ENCODE results near the gene MRPS33.
"Not testable (repeated sequence)": the region's sequence is repeated elsewhere in the genome, so short reads cannot be mapped to it uniquely, and the experiment has no call there.

The MRPS33 gene

DNA sequence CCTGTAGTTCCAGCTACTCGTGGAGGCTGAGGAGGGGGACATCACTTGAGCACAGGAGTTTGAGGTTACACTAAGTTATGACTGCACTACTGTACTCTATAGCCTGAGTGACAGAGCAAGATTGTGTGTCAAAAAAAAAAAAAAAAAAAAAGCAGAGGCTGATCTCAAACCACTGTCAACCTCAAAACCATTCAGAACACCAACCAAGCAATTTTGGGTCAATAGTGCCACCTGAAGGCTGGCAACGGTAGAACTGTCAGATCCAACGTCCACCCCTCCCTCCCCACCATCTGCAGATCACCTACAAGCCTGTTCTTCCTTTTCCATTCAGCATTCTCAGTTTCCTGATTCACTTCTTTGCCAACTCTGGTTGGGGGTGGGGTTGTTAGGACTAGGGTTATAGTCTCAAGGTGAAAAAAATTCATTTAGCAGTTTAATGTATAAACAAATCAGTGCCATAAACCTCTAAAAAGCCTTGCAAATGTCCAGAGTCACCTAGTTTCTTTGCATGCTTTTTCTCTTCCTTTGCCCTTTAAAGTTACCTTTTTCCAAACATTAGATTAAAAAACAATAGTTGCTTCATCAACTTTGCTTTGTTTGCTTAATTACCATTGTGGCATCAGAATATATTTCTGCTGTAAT is 2.6 kb downstream of the MRPS33 start:
- DNase-seq (ENCODE audit: low read depth in 2 of 2), result peak; percentile 21 to 23

DNA sequence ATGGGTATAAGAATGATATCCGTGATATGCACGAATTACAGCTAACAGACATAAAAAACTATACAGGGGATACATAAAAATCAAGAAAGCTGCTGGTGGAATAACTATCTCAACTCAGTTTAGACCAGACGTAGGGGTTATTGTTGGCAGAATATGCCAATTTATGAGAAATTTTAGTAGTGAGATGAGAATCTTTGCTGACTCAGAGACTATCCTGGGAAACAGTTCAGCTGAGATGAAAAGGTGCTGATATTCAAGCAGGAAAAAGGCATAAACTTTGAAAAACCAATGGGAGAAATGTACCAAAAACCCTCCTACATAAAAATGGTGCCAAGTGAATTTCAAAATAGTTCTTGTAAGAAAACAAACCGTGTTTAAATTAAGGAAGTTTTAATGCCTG is 3.3 kb downstream of the MRPS33 start:
- no peak for DNase-seq (ENCODE audit: low read depth in 2 of 2)

DNA sequence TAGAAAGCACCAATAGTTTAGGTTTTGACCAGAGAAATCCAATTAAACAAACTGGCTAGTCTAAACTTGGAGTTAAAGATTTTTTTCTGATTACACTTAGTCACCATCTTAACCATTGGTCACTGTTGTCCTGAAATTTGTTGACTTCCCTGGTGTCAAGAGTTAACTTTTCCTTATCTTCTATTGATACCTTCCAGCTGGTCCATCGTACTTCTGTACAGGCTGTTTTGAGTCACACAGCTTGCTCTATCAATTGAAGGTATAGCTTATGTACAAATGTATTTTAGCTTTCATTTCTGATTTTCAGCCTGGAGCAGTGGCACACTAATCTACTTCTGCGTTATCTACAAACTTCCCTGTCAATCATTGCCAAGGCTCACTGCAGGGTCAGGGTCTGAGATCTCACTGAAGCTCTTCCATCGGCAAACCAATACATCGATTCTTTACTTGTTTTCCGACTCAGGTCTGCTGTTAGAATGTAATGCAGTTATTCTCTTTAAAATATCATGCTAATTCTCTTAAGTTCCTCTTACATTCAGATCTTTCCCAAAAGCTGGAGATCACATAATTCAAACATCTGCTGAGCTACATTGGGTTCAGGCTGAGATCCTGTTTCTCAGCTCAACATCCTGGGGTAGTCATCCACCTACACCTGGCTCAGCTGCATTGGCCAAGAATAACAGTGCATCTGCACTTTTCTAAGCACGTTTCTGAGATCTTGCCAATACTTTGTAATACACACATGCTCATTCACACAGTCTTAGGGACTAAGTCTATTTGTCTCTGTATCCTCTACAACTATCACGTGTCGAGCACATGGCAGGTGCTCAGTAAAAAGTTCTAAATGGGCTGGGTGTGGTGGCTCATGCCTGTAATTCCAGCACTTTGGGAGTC is 11.3 kb downstream of the MRPS33 start:
- no peak for DNase-seq (ENCODE audit: low read depth in 2 of 2)

DNA sequence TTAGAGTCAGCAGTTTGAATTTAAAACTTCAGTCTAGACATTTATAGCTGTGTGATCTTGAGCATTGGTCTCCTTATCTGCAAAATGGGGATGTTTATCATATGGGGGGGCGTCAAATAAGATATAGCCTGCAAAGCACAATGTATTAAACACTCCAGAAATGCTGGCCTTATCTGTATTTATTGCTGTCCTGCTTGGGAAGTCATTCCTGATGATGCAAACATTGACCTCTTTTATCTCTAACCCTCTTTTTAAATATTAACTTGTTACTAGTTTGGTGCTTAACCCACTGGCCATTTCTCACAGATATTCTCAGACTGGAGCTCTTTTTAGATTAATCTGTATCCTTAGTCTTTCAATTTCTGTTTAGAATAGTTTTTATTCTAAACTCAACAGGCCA is 13.2 kb downstream of the MRPS33 start:
- DNase-seq (ENCODE audit: low read depth in 2 of 2), result no peak

DNA sequence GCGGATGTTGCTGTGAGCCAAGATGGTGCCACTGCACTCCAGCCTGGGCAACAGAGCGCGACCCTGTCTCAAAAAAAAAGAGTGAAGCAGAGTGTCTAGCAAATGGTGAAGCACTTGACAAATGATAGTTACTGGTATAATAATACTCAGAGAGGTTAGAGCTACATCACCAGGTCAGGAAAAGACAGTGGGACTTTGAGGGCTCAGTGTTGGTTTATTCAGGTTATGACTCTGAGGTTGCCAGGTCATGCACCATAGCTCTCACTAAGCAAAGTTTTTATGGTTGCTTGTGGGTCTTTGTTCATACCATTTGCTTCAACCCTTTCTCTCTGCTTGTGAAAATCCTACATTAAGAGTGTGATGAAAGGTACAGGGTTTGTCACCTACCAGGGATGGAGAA is 13.6 kb downstream of the MRPS33 start:
- DNase-seq (ENCODE audit: low read depth in 2 of 2), result no peak

DNA sequence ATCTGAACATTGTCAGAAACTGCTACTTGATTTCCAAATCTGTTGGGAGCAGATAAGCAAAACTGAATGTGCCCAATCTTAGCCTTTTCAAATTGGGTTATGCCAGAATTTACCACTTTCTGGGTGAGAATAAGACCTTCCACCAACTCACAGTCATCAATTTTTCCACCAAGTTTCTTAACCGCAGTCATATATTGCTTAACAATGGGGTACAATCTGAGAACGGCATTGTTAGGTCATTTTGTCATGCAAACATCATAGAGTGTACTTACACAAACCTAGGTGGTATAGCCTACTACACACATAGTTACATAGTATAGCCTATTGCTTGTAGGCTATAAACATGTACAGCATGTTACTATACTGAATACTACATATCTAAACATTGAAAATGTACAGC is 16.0 kb downstream of the MRPS33 start:
- no peak for DNase-seq (ENCODE audit: low read depth in 2 of 2)

DNA sequence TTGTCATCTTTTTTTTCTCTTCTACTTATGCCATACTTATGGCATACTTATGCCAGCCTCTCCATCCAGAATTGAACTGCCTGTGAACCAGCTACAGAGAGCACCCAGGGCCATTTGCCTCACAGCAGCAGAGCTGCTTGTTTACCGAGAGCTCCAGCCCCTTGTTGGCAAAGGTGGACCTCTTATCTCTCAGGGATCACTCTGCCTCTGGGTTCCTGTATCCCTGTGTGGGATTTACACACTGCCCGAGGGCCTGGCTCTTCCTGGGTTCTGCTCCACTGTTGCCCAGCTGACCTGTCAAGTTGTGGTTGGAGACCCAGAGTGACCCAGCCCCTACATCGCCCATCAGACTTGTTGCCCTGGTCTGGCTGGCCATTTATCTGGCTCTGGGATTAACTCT is 22.3 kb downstream of the MRPS33 start:
- DNase-seq (ENCODE audit: low read depth in 2 of 2), result no peak

DNA sequence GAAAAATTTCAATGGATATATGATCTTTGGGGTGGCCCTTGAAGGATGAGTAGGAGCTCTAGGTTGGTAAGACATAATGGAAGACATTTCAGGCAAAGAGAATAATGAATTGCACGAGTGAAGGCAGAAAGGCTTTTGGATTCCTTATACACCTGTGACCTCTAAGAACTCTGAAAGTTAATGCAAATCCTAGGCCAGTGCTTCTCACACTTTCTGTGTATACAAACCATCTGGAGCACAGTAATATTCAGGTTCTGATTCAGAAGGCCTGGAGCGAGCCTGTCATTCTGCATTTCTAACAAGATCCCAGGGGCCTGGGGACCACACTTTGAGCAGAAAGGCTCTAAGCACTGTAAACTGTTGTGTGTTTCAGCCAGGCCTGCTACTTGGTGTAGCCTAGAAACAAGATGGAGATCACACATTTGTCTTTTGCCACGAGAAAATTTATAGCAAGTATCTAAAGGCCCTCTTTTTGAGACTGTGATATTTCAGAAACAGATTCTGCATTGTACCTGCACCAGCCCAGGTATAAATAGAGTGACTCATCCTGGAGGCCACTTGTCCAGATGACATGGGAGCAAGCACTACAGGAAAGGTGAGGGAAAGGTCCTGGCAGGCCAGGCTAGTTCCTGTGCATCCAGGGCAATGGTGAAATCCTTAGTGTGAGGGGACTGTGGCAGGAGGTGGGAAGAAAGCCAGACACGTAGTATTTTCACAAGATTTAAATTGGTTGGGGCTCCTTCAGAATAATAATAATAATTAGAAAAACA is 24.4 kb downstream of the MRPS33 start:
- DNase-seq (ENCODE audit: low read depth in 2 of 2), result no peak

DNA sequence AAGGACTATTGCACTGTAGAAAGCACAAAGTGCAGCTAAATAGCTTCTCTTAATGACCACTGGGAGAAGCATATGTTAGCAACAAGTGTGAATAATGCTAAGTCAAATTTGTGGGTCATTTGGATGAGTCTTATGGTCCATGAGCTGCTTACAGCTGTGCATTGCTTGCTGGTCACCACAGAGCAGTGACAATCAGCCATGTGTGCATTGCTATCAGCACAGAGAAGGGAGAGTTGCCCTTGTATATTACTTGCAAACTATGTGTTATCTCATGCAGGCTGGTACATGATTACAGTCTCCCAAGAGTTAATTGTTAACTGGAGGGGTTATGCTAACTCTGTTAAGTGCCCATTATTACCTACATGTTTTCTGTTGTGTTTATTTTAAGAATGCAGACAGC is 25.7 kb downstream of the MRPS33 start:
- DNase-seq (ENCODE audit: low read depth in 2 of 2), result no peak

DNA sequence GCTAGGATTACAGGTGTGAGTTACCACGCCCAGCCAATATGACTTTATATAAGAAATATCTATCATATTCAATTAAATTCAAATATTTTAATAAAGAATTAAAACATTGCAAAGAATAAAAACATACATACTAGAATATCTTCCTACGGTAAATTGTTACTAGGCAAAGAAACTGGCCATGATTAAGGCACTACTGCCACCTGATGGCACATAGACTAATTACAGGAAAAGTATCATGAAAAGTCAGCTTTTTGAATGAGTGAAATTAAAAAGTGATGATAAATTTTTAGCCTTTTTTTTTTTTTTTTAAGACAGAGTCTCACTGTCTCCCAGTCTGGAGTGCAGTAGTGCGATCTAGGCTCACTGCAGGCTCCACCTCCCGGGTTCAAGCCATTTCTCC is 30.9 kb downstream of the MRPS33 start:
- no peak for DNase-seq (ENCODE audit: low read depth in 2 of 2)

DNA sequence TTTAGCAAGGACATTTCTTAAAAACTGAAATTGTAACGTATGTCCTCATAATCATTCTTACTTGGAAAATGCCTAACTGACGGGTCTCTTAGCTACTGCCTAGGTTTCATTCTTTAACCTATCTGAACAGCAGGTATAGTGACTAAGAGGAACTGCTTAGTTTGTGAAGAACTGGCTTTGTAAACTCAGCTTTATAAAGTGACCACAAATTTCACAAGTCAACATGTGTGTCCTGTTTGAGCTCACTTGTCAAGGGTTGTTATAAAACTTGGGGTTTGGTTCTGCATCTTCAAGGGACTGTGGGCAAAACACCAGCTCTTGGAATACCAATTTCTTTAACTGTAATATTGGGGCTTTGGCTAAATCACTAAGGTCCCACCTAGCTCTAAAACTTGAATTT is 32.2 kb downstream of the MRPS33 start:
- DNase-seq (ENCODE audit: low read depth in 2 of 2), result no peak

DNA sequence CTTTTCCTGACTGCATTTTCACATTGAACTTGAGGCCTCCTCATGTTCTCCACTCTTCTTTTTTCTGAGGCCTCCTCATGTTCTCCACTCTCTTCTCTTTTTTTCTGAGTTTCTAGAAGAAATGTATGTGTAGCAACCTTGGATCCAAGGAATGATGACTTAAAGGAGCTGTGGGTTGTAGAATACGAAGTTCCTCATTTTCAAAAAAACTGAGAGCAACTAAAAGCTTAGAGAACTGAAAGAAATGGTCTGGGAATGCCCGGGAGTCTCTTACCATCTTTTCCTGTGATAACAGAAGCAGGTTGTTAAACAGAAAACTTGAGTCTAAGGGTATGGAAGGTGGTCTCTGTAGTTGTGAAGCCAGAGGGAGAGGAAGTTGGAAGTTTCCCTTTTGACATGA is 32.8 kb downstream of the MRPS33 start:
- DNase-seq (ENCODE audit: low read depth in 2 of 2), result no peak

DNA sequence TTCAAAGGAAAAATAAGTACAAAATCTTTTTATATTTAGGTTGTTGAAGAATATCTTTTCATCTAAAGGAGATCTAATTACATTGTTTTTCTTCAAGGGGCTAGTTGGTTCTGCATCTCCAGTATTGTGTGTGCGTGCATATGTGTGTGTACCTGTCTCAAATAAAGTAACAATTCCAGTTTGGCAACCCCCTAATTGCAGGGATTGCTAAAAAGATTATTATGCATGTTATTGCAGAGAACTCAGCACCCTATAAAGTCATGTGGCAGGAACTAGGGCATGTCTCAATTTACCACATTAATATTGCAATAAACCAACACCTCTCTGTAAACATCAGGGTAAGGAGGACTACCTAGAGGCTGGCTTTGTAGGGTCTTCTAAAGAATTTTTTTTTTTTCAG is 37.0 kb downstream of the MRPS33 start:
- DNase-seq (ENCODE audit: low read depth in 2 of 2), result no peak

DNA sequence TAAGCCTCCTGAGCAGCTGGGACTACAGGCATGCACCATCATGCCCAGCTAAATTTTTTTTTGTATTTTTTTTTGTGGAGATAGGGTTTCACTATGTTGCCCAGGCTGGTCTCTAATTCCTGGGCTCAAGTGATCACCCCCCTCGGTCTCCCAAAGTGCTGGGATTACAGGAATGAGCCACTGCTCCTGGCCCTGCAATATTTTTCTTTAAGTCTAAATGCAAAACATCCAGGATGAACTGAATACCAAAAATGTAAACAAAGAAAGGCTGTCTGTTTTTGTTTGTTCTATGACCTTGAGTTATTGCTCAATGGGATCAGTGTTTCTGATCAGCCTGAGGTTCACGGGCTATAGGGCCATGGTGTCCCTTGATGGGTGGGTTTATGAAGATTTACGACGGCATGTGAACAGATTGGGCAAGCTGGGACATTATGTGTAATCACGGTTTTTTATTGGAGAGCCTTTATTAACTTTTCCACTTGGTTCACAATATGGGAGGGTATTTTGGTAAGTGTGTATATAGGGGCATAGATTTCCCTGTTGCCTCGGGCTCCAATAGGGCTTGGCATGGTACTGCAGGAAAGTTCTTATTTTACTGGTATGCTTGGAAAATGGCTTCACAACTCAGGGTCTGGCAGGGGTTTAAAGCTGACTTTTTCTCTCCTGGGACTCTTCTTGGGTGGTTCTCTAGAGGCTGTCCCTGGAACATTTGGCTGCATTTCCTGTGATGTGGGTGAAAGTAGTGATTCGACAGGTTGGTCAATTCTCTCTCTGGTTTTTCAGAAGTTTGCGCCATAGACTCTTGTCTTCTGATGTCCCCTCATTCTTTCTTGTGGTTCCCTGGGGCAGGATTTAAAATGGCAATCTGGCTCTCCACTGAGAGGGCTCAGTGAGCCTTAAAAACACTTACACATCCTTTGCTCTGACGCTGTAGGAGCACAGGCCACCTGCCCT is 41.6 kb downstream of the MRPS33 start:
- DNase-seq (ENCODE audit: low read depth in 2 of 2), result no peak

DNA sequence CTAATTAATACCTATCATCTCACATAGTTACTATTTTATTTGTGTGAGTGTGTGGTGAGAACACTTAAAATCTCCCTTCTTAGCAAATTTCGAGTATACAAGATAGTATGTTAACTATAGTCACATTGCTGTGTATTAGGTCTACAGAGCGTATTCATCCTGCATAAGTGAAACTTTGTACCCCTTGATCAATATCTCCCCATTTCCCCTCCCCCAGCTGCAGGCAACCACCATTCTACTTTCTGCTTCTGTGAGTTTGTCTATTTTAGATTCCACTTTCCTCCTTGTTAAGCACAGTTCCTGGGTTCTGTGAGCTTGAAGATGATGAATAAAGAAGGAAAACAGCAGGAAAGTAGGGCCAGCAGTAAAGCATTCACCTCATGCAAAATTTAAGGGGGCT is 42.4 kb downstream of the MRPS33 start:
- DNase-seq (ENCODE audit: low read depth in 2 of 2), result no peak

DNA sequence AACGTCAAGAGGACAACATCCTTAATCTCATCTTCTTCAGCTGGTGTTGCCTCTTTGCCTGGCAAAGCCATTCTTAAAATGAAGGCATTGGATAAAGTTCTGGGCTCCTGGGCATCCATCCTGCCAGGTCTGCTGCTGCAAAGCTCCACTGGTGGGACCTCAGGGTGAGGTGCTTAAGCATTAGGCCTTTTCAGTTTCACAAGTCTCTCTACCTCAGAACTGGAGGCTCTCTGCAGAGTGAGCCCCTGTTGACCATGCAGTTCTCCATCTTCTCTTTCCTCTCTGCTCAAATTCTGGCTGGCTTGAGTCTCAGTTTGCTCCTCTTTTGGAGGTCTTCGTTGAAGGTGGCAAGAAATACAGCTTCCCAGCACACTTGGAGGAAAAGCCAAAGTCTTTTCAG is 47.3 kb downstream of the MRPS33 start:
- DNase-seq (ENCODE audit: low read depth in 2 of 2), result no peak

DNA sequence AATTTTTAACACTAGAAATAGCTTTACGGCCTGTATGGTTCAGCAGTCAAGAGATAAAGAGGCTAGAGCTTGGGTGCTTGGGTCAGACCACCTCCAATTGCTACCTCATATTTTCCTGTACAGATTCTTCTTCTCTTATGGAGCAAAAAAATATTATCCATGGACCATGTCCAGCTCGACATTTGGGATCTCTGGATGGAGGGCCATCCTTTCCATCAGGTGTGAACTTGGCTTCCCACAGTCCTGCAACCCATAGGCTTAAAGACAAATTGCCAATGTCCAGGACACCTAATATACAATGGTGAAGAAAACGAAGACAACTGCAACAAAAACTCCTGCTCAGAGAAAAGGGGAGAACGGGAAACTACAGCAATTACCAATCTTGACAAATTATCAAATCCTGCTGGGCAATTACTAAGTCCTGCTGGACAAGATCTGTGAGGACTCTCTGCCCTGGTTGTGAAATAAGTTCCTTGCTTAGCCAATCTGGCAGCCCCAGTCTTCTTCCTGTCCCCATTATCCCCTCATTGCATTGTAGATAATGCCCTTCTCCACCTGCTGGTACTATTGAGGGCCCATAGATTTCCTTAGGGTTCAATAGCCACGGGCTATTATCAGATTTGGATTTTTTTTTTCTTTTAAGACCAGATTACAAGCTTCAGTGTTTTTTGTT is 48.1 kb downstream of the MRPS33 start:
- no peak for DNase-seq (ENCODE audit: low read depth in 2 of 2)

DNA sequence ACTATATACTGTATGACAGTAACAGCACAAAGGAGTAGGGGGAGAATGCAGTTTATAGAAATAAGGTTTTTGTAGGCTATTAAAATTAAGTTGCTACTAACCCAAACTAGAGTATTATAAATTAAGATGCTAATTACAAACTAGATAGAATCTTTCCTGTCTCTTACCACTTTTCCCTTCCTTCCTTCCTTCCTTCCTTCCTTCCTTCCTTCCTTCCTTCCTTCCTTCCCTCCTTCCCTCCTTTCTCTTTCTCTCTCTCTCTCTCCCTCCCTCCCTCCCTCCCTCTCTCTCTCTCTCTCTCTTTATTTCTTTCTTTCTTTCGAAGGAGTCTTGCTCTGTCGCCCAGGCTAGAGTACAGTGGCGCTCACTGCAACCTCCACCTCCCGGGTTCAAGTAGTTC is 53.6 kb downstream of the MRPS33 start:
- no peak for DNase-seq (ENCODE audit: low read depth in 2 of 2)

DNA sequence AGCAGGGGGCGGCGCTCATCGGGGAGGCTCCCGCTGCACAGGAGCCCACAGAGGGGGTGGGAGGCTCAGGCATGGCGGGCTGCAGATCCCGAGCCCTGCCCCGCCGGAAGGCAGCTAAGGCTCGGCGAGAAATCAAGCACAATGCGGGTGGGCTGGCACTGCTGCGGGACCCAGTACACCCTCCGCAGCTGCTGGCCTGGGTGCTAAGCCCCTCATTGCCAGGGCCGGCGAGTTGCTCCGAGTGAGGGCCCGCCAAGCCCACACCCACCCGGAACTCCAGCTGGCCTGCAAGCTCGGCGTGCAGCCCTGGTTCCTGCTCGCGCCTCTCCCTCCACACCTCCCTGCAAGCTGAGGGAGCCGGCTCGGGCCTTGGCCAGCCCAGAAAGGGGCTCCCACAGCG is 57.8 kb downstream of the MRPS33 start:
- not testable (repeated sequence) for DNase-seq (ENCODE audit: low read depth in 2 of 2)

All from fibroblast of skin of left biceps (primary cell).